Muscle of leg (tissue), 11 donors: ENCODE data around the gene ZCCHC14. TPM values are rescaled to one million over a fixed set of nuclear protein-coding genes. Genes with fewer than 3 reads are reported as not detected.

Source experiments
- DNase-seq: peaks from one replicate; pipeline ENCODE4 v3.0.0; 2013
- H3K27ac ChIP-seq: one replicate; pipeline ENCODE4 v1.5.1; 2013; ENCODE audit warnings: mild to moderate bottlenecking, low read length, control low read depth
- H3K27me3 ChIP-seq: one replicate; pipeline ENCODE4 v1.6.1; 2013; ENCODE audit warnings: low read length; ENCODE audit not compliant: control insufficient read depth, insufficient read depth
- H3K36me3 ChIP-seq: one replicate; pipeline ENCODE4 v1.6.1; 2013; ENCODE audit warnings: low read length; ENCODE audit not compliant: control insufficient read depth, insufficient read depth
- H3K4me1 ChIP-seq: one replicate; pipeline ENCODE4 v1.6.1; 2013; ENCODE audit warnings: low read length; ENCODE audit not compliant: control insufficient read depth, insufficient read depth
- H3K4me3 ChIP-seq: one replicate; pipeline ENCODE4 v1.5.1; 2013; ENCODE audit warnings: low read length, control low read depth
- H3K9me3 ChIP-seq: replicated peaks from 2 replicates; pipeline ENCODE4 v1.6.1; 2013; ENCODE audit warnings: low read depth, low read length; ENCODE audit not compliant: control insufficient read depth
- WGBS: methylation state at CpG from one replicate; pipeline ENCODE4 v1.1.5; 2013; ENCODE audit warnings: missing lambda C conversion rate; ENCODE audit not compliant: insufficient coverage; 5-methylcytosine and 5-hydroxymethylcytosine counted together
- polyA plus RNA-seq, 8 donors: library from polyadenylated mRNA; unstranded; fragments of 120-200 nt; gene quantifications; one replicate each; pipeline versions ENCODE4 v1.2.1 to v1.2.3, GENCODE V29; 2013; ENCODE audit warnings: inconsistent platforms in 1 of 8, low replicate concordance in 1 of 8; ENCODE audit not compliant: insufficient read length in 8 of 8, insufficient read depth in 1 of 8
- total RNA-seq: library from RNA; stranded (reverse); fragments of 120-200 nt; gene quantifications from one replicate; pipeline ENCODE4 v1.2.4, GENCODE V29; 2013

Gene ZCCHC14
- total and polyA plus RNA-seq, 9 donors = 10.1 to 23.2 (median 17.3) TPM

DNA sequence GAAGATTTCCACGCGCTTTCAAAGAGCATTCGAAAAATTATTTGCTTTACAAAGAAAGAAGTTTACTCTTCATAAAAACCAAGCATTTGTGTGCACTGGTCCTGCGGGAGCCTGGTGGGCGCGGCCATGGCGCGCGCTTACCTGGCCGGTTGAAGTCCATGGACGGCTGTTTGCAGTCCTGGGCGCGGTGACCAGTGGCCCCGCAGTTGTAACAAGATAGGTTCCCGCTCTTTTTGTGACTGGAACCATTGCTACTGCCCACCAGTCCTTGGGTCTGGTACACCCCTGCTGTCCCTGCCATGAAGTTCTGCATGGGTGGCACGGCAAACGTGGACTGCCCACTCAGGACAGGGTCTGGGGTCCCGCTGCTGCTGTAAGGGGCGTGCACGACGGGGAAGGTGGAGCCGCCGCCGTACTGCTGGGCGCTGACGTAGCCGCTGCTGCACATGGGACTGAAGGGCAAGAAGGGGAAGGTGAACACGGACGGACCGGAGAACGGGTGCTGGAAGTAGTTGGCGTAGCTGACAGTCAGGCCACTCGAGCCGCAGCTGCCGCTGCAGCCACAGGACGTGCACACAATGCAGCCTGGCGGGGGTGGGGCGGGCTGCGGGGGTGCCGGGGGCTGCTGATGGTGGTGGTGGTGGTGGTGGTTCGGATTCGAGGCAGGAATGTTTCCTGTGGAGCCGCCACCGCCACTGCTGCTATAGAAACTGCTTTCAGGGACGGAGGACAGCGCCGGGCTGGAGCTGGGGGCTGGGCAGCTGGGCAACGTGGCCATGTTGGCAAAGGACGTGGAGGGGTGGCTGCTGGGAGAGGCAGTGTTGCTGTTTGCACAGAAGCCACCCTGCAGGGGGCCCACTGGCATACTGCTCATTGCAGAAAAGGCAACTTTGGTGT, 81.2 kb downstream of the ZCCHC14 start:
- H3K9me3 ChIP-seq = no peaks in the 10 kb centered on the region
- no peak overlapping the region for H3K4me3 ChIP-seq
- no peaks in the 10 kb centered on the region for H3K27me3 ChIP-seq
- no peaks in the 10 kb centered on the region for H3K4me1 ChIP-seq
- H3K36me3 ChIP-seq = peaks cover 71% of the 10 kb centered on the region
- WGBS = 91% methylated on average over 42 of the region's 49 CpGs
- H3K27ac ChIP-seq = no peak overlapping the region
- DNase-seq = no peak

- H3K36me3 ChIP-seq = peaks cover 69% of the 10 kb centered on the region
- H3K9me3 ChIP-seq = no peaks in the 10 kb centered on the region
- DNase-seq = no peak
- H3K4me3 ChIP-seq = no peak overlapping the region
- no peaks in the 10 kb centered on the region for H3K4me1 ChIP-seq
- 79% methylated on average over 13 of the region's 14 CpGs for WGBS
- H3K27ac ChIP-seq = no peak overlapping the region
- no peaks in the 10 kb centered on the region for H3K27me3 ChIP-seq
Measured at GRCh38 chr16:87410968-87411367, 81.9 kb downstream of the ZCCHC14 start.

DNA sequence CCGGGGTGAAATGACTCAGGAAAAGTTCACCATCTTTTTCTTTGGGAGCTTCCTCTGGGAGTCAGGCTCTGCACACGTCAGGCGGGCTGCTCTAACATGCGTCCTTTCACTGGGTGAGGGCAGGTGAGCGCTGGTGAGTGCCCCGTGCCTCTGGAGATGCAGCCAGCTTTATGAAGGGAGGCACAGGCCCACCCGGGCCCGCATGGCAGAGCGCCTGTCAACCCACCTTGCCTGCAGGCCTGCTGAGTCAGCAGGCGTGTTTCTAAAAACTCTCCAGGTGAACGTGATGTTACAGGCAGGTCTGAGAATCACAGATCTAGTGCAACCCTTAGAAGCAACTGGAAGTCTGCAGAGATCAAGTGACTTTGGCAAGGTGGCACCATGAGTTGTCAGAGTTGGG, 82.3 kb downstream of the ZCCHC14 start:
- Histone ChIP-seq H3K36me3 (peaks cover 69% of the 10 kb centered on the region), H3K4me1 (no peaks in the 10 kb centered on the region), H3K4me3 (no peak overlapping the region), H3K9me3 (no peaks in the 10 kb centered on the region), H3K27ac (no peak overlapping the region), H3K27me3 (no peaks in the 10 kb centered on the region)
- 91% methylated on average over 11 of the region's 11 CpGs for WGBS
- no peak for DNase-seq

DNA sequence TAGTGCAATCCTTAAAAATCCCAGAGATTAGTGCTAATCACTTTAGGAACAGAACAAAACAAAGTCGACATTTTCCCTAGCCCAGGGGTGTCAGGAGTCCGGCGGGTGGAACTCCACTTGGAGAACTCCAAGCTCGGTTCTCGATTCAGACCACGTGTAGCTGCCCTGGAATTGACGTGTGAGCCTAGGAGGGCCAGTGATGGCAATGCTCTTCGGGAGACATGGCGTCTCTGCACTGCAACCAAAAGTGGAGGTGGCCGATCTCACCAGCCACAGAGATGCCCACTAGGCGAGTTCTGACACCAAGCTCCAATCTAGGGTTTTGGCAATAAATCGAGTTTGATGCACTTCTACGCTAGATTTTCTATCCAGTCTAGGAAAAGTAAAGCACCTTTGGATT, 83.0 kb downstream of the ZCCHC14 start:
- 90% methylated on average over 12 of the region's 13 CpGs for WGBS
- Histone ChIP-seq H3K9me3 (no peaks in the 10 kb centered on the region), H3K27ac (no peak overlapping the region), H3K36me3 (peaks cover 75% of the 10 kb centered on the region), H3K4me3 (no peak overlapping the region), H3K4me1 (no peaks in the 10 kb centered on the region), H3K27me3 (no peaks in the 10 kb centered on the region)
- no peak for DNase-seq

GRCh38 chr16:87409153-87409552, 83.7 kb downstream of the ZCCHC14 start:
- DNase-seq = no peak
- no peaks in the 10 kb centered on the region for H3K27me3 ChIP-seq
- no peaks in the 10 kb centered on the region for H3K4me1 ChIP-seq
- H3K9me3 ChIP-seq = no peaks in the 10 kb centered on the region
- H3K36me3 ChIP-seq = peaks cover 72% of the 10 kb centered on the region
- H3K27ac ChIP-seq = no peak overlapping the region
- no peak overlapping the region for H3K4me3 ChIP-seq
- WGBS = 40% methylated on average over 2 of the region's 13 CpGs

DNA sequence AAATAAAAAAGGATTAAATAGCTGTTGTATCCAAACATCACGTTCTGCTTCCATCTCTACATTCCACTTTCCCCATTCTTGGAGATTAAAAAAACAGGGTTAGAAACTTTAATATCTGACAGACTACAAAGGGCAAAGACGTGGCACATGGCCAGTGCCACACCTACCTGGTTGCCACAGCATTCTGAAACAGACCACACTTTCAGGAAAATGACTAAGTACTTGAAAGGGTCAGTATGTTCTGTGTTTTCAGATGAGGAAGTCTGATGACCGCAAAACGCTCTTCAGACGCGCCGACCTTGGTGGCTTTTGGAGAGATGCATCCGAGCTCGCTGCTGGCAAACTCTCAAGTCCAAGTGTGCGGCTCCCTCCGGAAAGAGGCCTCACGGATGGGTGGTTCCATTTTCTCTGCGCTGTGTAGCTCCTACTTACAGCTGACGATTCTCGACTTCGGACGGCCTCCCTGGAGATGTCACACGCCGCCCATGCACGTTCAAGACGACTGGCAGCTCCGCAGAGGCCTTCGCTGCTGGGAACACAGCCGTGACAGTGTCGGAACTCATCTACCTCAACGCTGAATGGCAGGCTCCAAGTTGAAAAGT, 85.2 kb downstream of the ZCCHC14 start:
- DNase-seq = peak; percentile 49
- Histone ChIP-seq H3K4me3 (no peak overlapping the region), H3K27ac (no peak overlapping the region), H3K4me1 (no peaks in the 10 kb centered on the region), H3K9me3 (no peaks in the 10 kb centered on the region), H3K36me3 (peaks cover 65% of the 10 kb centered on the region), H3K27me3 (no peaks in the 10 kb centered on the region)
- 62% methylated on average over 23 of the region's 26 CpGs for WGBS

DNA sequence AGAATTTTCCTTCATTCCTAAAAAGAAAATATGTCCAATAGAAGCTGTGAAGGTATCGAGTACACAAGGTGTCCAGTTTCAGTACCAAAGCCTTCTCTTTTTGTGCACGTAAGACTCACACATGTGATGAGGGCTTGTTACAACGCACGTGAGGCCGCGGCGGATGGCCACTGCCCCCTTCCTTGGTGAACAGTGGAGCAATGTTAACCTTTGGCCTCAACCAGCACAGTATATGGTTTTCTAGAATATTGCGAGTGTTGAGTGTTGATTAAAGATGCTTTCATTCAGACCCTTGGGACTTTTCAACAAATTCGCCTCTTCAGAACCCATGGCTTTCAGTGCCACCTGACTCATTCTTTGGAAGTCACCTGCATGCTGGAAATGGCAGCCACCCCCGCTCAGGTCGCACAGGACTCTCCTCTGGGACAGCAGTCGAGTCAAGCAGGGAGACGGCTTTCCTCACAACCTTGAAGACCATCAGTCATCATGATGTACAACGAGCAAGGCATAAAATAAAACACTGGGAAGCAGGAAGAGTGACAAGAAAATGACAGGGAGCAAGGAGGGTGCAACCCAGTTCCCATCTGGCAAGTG, 86.2 kb downstream of the ZCCHC14 start:
- Histone ChIP-seq H3K27ac (no peak overlapping the region), H3K36me3 (peaks cover 55% of the 10 kb centered on the region)
- WGBS = 84% methylated on average over 9 of the region's 14 CpGs

DNA sequence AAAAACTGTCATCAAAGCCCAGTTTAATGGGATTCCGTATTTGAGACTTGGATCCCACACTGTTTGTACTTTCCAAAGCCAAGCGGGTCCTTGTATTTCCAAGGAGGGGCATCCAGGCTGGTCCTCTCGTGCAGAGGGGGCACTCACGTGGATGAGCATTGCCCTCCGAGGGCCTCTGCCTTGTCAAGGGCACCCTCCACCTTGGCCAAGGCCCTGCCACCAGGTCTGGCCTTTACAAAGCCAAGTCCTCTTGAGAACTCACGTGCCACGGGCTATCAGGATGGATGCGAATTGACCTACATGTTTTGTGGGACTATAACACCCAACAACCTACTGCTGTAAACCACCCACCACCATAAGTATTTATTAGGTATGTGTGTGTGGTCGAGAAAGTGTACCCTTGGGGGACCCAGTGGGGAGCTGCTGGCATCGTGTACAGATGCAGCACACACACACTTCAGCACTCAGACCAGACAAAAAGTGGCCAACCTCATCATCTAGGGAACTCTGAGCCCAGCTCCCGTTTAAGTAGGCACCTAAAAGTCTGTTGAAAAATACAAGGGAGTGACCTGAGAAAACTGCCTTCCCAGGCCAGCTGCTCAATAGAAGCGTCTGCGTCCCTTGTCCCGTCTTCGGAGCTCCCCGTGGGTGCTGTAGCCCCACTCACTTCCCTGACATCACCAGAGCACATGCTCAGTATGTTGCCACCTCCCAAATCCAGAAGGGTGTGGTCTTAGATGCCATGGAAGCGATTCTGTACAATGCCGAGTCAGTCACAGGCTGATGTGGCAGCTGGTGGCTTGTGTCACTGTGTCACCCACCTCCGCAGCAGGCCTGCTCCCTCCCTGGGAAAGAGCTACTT, 87.8 kb downstream of the ZCCHC14 start:
- Histone ChIP-seq H3K27ac (no peak overlapping the region), H3K36me3 (peaks cover 44% of the 10 kb centered on the region)
- WGBS = 88% methylated on average over 13 of the region's 19 CpGs

More for the DNA sequence above, 86.2 kb downstream of the ZCCHC14 start:
- DNase-seq = no peak
- no peaks in the 10 kb centered on the region for H3K4me1 ChIP-seq
- H3K27me3 ChIP-seq = no peaks in the 10 kb centered on the region
- H3K9me3 ChIP-seq = no peaks in the 10 kb centered on the region
- H3K4me3 ChIP-seq = no peak overlapping the region

GRCh38 chr16:87395181-87395842, 97.5 kb downstream of the ZCCHC14 start:
- Histone ChIP-seq H3K36me3 (peaks cover 10% of the 10 kb centered on the region), H3K4me3 (no peak overlapping the region), H3K27ac (no peak overlapping the region), H3K4me1 (peaks cover 18% of the 10 kb centered on the region), H3K9me3 (no peaks in the 10 kb centered on the region), H3K27me3 (no peaks in the 10 kb centered on the region)
- DNase-seq = no peak
- WGBS = 89% methylated on average over 3 of the region's 7 CpGs

More for the DNA sequence above, 87.8 kb downstream of the ZCCHC14 start:
- Histone ChIP-seq H3K4me1 (no peaks in the 10 kb centered on the region), H3K4me3 (no peak overlapping the region), H3K9me3 (no peaks in the 10 kb centered on the region), H3K27me3 (no peaks in the 10 kb centered on the region)
- no peak for DNase-seq
